OCI-LY7 (cell line): Measurements from ENCODE around the gene FGFRL1.

ENCODE experiments used
- CTCF ChIP-seq: fragments of 200-600 bp; sonication (generic); conservative IDR thresholded peaks from 2 replicates; pipeline ENCODE4 v1.5.1; 2014; ENCODE audit warnings: mild to moderate bottlenecking, antibody characterized with exemption, low read length, moderate library complexity, mixed read lengths
- EZH2phosphoT487 ChIP-seq: fragments of 200-600 bp; sonication (generic); IDR thresholded peaks from 2 replicates; pipeline ENCODE4 v1.6.1; 2018; ENCODE audit warnings: low read depth, borderline replicate concordance, mild to moderate bottlenecking, mixed run types, antibody characterized with exemption, low read length, moderate library complexity, mixed read lengths

GRCh38 chr4:1032861-1033260, 21.4 kb downstream of the FGFRL1 start:
- no peak for TF ChIP-seq CTCF
- no peak for TF ChIP-seq EZH2phosphoT487
